ENCODE results near the gene OR5B2.
"Not testable (repeated sequence)": the region's sequence is repeated elsewhere in the genome, so short reads cannot be mapped to it uniquely, and the experiment has no call there.

The OR5B2 gene

DNA sequence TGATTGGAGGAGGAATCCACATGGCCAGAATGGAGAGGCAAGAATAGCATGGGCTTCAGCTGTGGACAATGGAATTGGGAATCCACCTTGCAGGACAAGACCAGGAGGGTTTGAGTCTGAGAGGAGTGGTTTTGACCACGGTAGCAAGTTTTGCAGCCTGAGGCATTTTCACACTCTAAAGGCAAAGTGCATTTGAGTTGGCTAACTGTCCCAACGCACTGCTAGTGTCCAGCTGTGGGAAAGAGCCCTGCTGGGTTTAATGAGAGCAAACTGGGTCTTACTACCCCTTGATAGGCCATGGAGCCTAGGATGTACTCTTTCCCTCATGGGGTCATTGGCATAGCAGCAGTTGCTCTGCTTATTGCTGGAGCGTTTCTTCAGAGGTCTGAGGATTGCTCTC is at the start of gene OR5B2:
Gene OR5B2 (minus strand): TSS at position 101 of the 400 bp plus-strand sequence. CDS start 4,860 bp downstream, outside the sequence.
- DNase-seq = no peak

DNA sequence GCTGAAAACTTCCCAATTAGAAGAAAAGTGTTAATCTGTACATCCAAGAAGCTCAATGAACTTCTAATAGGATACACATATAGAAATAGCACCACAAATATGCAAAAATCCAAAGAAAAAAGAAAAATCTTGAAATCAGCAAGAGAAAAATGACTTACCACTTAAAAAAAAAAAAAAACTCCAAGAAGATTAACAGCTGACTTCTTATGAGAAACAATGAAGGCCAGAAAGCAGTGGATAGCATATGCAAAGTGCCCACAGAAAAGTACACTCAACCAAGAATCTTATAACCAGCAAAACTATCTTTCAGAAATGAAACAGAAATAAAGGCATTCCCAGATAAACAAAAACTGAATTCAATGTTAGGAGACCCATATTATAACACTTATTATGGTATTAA is 44.0 kb upstream of the OR5B2 start:
- DNase-seq = no peak

DNA sequence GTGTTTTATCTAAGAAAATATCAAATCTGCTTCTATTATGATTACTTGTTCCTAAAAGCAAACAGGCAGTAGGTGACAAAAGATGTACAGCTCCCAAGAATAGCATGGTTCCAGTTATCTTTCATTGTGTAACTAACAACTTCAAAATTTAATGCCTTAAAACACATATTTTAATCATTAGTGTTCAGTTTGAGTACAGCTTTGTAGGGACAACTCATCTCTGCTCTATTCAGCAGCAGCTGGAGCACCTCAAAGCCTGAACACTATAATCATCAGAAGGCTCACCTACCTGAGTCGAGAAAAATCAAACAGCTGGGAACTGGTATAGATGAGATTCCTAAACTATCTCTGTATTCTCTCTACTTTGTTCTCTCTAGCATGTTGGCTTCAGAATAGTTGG is 38.4 kb upstream of the OR5B2 start:
- DNase-seq = peak; percentile 14

DNA sequence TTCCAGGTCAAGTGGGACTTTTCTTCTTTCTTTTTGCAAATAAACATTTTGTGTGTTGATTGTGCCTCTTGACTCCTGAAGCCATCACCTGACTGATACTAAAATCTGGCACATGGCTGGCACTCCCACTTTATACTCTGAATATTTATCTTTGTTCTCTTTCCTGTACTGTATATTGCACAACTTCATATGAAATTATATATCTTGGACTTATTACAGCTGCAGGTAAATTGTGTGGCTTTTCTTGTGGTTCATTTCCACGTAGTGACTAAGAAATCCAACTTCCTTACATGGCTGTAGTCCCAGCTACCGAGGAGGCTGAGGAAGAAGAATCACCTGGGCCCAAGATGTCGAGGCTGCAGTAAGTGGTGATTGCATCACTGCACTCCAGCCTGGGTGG is 37.8 kb upstream of the OR5B2 start:
- no peak for DNase-seq

DNA sequence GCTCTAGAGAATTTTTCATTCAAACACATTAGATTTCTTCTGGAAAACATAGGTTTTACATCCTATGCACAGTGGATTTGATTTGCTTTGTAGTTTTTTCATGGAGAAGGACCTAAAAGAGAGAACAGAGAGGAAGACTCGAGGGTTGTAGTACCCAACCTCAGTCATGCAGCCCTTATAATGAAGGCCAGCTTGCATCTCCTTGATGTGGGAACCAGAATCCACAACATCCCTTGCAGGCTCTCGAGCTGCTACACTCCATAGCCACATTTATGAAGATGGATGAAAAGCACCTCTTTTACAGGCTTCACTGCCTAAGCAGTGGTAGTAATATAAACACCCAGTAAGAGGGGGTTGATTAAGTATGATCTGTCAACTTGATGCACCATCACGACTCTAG is 23.7 kb upstream of the OR5B2 start:
- DNase-seq = no peak

DNA sequence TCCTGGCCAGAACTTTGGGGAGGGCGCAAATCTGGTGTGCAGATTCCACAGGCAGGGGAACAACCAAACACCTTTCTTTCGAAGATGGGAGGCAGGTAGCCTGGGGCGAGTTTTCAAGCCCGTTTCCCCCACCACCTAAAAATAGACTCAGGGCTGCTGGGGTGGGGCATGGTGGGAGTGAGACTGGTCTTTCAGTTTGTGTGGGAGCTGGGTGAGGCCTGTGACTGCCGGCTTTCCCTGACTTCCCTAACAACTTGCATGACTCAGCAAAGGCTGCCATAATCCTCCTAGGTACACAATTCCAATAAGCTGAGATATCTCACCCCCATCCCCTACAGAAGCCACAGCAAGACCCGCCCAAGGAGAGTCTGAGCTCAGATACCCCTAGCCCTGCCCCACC is 18.4 kb upstream of the OR5B2 start:
- no peak for DNase-seq

DNA sequence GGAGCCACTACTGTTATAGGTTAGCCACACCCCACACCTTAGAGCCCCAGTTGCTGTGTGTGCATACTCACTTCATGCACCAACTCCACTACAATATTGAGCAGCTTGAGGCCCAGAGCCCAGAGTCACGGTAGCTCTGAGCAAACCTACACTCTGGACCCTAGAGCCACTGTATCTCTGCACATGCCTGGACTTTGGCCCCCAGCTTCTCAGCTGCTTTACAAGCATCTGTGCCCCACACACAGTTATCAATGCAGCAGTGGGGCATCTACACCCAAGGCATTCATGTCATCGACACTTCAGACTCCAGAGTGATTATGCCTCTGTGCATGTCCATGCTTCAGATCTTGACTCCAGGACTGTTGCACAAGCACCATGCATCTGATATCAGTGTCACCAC is 16.4 kb upstream of the OR5B2 start:
- no peak for DNase-seq

DNA sequence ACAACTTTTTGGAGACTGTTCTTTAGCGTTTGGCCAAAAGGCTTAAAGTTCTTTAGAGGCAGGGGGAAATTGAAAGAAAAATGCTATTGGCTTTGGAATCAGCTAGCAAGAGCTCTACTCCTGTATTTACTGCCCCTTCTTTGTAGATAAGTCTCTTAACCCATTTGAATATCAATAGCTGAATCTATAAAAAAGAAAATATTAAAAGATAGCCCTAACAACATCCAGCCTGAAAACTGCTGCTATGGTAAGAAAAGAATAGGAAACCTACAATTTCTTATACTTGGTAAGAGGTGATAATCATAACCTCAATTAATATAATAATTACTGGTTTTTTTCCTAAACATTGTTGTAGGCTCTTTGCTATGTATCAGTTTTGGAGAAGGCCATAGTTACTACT is 14.2 kb upstream of the OR5B2 start, which contains the start of gene OR5B12:
Gene OR5B12 (minus strand): TSS at position 101 of the 400 bp plus-strand sequence. CDS start 2,085 bp downstream, outside the sequence.
- no peak for DNase-seq

DNA sequence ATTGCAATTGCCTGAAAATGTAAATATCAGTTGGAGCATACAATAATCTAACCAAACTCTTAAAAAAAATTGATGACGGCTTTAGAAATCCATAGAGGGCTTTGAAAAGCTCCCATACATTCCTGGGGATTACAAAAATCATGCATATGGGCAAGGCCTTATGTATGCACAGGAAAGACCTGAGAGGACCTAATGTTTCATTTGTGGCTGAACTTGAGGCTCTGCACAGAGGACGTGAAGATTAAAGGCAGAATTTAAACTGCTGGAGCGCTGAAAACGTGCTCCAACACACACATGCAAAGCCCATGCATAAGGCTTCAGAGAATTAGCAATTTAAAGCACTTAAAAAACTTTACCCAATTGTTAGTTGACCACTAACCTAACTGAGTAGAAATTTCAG is 10.6 kb upstream of the OR5B2 start:
- DNase-seq = no peak

DNA sequence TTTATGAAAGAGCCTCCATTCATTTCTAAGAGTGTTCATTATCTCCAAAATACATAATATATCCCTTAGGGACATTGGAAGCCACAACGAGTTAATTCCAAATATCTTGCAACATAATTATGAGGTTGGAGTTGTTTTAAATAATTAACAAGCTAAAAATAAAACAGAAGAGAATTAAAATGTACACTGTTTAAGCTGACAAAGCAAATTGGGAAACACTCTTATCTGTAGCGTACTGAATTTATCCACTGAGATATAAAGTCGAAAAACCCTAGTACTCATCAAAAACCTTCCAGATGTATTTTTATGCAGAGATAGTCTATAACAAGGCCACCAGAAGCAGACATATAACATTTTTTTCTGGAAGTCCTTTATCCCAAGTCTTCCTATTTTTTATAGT is 6.3 kb upstream of the OR5B2 start:
- DNase-seq = no peak

DNA sequence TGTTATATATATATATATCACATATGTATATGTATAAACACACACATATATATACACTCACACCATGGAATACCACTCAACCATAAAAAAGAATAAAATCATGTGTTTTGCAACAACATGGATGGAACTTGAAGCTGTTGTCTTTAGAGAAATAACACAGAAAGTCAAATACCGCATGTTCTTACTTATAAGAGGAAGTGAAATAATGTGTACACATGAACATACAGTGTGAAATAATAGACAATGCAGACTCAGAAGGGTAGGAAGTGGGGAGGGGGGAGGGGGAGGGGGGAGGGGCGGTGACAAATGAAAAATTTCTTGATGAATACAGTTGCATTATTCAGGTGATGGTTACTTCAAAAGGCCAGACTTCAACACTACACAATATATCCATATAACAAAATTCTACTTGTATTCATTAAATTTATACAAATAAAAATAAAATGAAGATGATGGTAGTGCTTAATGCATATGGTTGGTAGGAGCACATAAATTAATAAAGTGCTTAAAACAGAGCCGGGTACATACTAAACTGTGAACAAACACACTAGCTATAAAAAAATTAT is 5.8 kb upstream of the OR5B2 start:
- DNase-seq = no peak

DNA sequence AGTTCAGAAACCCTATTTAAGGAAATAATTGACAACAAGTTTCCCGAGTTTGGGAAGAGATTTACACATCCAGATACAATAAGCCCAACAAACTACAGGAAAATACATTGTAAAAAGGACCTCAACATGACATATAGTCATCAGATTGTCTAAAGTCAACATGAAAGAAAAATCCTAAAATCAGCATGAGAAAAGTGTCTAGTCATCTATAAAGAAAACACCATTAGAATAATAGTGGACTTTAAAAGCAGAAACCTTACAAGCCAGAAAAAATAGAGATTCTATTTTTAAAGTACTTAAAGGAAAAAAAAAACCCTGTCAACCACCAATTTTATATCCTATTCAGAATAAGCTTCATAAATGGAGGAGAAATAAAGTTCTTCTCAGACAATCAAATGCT is 1.4 kb upstream of the OR5B2 start:
- no peak for DNase-seq

DNA sequence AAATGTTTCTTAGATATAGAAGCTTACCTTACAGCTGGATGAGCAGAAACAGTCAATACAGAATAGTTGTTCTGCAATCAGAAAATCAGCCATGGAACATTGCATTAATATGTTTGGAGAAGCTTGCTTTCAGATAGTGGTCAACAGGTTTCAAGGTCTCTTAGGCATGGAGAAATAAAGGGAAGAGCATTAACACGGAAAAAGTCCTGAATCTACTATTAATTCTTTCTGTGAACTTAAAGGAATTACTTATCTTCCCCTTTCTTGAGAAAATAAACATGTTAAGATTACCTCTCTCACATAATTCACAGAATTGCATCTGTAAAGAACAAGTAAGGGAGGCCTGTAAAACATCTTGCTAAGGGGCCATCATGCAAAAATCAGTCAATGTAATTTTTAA is 21.1 kb downstream of the OR5B2 start, which contains the start of gene OR5B3:
Gene OR5B3 (minus strand): TSS at position 101 of the 400 bp plus-strand sequence. CDS start 3,465 bp downstream, outside the sequence.
- no peak for DNase-seq

DNA sequence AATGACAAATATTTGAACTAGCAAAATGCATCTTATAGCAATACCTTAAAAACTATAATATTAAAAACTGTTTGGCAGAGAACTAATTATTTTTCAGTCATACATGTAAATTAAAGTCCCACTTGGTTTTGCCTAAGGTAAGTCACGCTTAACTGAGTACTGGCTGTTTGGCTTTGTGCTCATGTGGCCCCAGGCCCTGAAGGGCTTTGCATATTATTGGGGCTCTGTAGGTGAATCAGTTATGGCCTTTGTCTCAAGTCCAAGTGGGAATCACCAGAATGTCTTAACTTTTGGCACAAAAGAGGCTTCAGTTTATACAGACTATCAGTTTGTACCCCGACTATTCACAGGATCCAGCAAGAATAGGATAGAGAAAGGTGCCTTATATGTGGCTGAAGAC is 28.3 kb downstream of the OR5B2 start:
- DNase-seq = not testable (repeated sequence)

DNA sequence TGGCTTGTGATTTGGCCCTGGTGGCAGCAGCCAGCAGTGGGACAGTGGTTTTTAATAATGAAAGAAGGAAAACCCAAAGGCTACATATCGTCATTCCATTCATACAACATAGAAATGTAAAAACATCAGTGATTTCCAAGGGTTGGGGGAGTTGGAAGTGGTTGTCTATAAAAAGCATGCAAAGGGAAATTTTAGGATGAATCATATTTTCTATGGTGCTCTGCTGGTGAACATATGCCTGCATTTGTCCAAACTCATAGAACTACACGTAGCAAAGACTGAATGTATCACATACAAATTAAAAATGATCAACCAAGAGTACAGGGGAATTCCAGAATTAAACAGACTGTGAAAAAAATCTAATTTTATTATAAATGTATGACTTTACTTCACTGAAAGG is 32.3 kb downstream of the OR5B2 start:
- peak; percentile 75 for DNase-seq

DNA sequence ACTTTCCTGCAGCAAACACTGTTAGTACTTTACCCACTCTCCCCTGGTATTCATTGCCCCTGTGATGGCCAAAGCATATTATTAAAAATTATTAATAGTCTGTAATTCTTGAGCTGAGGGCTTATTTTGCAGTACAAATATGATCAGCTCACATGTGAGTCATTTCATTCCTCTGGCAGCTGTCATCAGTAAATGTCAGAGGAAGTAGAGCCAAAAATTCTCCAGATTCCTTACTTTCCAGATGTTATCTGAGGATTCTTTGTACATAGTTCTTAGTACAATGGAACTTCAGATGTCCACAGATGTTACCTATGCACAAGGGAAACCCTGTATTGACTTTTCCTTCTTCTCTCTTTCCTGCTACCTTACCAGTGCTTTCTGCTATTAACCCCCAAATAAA is 33.7 kb downstream of the OR5B2 start:
- peak; percentile 92 for DNase-seq

DNA sequence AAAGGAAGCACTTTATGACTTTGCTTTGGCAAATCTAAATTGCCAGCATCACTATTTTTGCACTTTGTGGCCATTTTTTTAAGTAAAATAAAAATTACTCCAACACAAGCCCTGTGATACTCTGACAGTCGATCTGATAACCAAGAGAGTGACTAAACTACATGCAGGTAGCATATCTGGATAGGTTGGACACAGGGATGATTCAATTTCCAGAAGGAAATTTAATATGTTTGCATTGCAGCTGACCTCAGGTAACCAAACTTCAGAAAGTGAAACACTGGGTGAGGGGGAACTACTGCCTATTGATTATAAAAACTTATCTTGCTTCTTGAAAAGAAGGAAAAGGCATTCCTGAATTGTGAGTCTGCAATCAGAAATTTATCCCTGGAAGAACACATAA is 35.2 kb downstream of the OR5B2 start:
- peak; percentile 42 for DNase-seq

DNA sequence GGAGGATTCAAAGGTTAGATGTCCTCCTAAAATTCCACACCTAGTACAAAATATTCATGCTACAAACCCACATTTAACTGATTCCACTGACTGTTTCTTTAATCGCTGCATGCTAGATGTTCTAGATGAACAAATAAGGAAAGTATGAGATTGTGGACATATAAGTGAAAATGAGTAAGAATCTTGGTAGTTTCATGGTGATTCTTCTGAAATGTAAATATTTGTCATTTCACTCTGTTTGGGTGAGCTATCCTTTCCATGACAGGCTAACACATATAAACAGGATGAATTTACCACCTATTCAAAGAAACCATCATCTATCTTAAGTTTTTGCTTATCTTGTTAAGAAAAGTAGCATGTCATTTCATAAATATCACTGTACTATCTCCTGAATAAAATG is 36.0 kb downstream of the OR5B2 start:
- DNase-seq = peak; percentile 41

DNA sequence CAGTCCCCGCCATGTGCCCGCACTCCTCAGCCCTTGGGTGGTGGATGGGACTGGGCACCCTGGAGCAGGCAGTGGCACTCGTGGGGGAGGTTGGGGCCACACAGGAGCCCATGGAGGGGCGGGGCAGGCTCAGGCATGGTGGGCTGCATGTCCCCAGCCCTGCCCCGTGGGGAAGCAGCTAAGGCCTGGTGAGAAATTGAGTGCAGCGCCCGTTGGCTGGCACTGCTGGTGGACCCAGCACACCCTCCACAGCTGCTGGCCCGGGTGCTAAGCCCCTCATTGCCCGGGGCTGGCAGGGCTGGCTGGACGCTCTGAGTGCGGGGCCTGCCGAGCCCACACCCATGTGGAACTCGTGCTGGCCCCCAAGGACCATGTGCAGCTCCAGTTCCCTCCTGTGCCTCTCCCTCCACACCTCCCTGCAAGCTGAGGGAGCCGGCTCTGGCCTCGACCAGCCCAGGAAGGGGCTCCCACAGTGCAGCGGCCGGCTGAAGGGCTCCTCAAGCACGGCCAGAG is 37.3 kb downstream of the OR5B2 start:
- no peak for DNase-seq
